GM18951 (cell line): ENCODE measurements around the gene ZNF341.

Source experiments
- POLR2A ChIP-seq: IDR thresholded peaks from 4 replicates; pipeline ENCODE4 v1.6.1; 2011; ENCODE audit warnings: mild to moderate bottlenecking; ENCODE audit not compliant: insufficient read length, insufficient read depth; ENCODE audit errors: extremely low read depth
- in situ Hi-C: fragments of 300-500 bp; cut with MboI; formaldehyde crosslinking; loops from one replicate; pipeline ENCODE4 v1.12.0; 2022; ENCODE audit warnings: low sequenced_read_pairs, mixed read lengths, inconsistent platforms; ENCODE audit not compliant: unreplicated experiment

The ZNF341 gene

DNA sequence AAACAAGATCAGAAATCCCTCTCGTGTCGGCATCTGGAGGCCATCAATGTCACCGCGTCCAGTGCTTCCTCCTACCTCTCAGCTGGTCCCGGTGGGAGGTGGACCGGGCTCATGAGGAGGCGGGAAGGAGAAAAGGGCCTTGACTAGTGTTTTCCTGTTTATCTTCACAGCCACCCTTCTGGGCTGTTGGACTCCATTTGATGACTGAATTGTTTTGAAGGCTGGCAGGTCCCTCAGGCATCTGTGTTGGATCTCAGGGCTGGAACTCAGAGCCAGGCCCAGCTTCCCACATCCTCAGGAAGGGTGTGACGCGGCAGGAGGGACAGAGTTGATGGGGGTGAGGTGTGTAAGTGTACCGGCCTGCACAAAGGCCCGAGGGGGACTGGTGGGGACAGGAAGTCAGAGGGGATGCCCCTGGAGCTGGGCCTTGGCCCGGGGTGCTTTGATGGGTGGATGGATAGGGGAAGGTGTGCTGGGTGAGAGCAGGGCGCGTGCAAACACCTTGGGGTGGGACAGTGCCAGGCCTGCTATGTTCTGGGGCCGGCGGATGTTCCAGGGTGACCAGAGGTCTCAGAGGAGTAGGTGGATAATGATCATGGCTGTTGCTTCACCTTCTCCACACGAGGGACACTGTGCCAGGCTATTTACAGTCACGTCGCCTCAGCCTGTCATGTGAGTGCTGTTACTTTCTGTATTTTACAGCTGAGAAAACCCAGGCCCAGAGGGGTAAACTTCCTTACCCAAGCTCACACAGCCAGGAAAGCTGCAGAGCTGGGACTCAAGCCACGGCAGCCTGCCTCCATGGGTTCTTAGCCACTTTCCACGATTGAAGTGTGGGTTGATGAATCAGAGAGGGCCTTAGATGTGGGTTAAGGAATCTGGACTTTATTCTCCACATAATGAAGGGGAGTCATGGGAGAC is 61.5 kb downstream of the ZNF341 start:
- TF ChIP-seq POLR2A, result no peak
- in situ Hi-C loops, result no loop called here

- in situ Hi-C loops, result no loop called here
- no peak for TF ChIP-seq POLR2A
These were observed 64.6 kb downstream of the ZNF341 start for GRCh38 chr20:33796263-33796906.

GRCh38 chr20:33796907-33797544 is 65.2 kb downstream of the ZNF341 start:
- no peak for TF ChIP-seq POLR2A
- in situ Hi-C loops, result no loop called here

DNA sequence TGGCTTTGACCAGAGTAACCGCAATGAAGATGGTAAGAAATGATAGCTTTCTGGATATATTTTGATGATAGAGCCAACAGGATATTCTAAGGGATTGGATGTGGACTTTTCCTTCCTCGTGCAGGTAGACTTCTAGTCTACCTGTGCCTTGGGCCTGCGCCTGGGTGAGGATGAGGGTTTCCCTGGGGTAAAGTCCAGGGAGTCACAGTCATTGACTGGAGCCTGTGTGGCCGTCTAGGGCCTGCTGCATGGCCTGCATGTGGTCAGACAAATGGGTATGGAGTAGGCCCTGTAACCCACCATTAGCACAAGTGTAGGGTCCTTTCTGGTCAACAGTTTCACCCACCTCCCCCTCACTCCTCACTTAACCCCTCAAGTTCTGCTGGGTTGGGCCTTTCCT is 66.6 kb downstream of the ZNF341 start:
- in situ Hi-C loops, result no loop called here
- TF ChIP-seq POLR2A, result no peak

DNA sequence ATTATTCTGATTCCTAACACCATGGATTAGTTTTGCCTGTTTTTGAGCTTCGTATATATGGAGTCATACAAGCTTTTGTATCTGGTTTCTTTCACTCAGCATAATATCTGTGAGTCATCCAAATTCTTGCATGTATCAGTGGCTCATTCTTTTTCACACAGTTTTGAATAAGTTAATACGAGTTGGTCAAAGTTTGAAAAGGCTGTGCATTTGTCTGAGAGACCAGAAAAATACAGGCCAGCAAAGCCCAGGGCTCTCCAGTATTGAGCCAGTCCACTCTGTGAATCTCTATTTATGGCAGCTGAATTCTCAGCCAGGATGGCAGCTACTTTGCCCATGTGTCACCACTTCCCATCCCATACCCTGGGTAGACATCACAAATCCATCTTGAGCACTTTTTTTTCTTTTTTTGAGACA is 72.1 kb downstream of the ZNF341 start:
- TF ChIP-seq POLR2A, result no peak
- in situ Hi-C loops, result no loop called here

- in situ Hi-C loops, result no loop called here
- TF ChIP-seq POLR2A, result no peak
These were observed 76.6 kb downstream of the ZNF341 start for GRCh38 chr20:33808388-33808787.

- no peak for TF ChIP-seq POLR2A
These were observed 78.5 kb downstream of the ZNF341 start for GRCh38 chr20:33810259-33810658.

DNA sequence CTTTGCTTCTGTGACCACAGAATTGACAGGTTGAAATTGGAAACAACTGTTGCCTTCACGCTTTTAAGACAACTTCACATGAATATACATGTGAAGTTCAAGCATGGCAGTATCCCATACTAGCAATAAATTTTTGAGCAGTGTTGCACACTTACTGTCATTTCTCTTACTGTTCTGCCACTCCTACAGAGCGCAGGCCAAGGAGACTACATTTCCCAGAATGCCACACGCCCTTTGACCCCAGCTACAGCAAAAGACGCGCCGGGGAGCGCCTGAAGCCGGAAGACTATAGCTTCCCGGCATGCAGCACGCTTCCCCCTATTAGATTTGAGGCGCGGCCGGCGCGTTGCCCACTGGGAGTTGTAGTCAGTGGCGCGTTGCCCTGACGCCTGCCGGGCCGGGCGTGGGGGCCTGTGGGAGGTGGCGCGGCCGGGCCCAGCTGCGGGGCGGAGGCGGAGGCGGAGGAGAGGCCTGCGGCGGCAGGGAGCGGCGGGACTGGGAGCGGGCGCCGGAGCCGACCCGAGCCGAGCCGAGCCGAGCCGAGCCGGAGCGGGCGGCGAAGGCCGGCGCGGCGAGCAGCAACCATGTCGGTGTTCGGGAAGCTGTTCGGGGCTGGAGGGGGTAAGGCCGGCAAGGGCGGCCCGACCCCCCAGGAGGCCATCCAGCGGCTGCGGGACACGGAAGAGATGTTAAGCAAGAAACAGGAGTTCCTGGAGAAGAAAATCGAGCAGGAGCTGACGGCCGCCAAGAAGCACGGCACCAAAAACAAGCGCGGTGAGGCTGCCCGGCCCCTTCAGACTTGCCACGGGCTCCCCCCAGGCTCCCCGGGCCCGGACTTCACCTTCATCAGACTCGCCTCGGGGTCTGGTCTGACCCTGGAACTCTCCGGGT is 79.3 kb downstream of the ZNF341 start, which contains the start of gene CHMP4B:
CHMP4B (plus strand) TSS at position 464 of the 891 bp plus-strand sequence; CDS start at position 585, 121 bp downstream.
- in situ Hi-C loops, result no loop called here

More at GRCh38 chr20:33810259-33810658, 78.5 kb downstream of the ZNF341 start:
- in situ Hi-C loops, result no loop called here

DNA sequence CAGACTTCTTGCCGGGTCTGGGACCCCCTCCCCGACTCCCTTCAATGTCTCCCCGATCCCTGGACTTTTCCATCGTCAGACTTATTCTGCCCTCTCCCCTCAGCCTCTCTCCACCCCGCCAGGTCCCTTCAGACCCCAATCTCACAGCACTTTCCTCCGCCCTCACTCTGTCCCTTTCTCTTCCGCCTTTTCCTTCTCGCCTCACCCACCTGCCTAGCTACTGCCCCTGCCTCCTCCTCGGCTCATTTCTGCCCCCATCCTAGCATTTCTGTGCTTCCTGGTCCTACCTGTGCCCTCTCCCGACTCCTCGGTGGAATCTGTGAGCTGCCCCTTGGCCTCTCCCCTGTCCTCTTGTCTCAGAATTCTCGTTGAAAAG is 80.0 kb downstream of the ZNF341 start:
- in situ Hi-C loops, result no loop called here

More for the DNA sequence above, 79.3 kb downstream of the ZNF341 start, which contains the start of gene CHMP4B:
- peak; percentile 72 for TF ChIP-seq POLR2A

GRCh38 chr20:33812152-33812849 is 80.5 kb downstream of the ZNF341 start:
- no peak for TF ChIP-seq POLR2A
- in situ Hi-C loops, result no loop called here

More for the DNA sequence above, 80.0 kb downstream of the ZNF341 start:
- no peak for TF ChIP-seq POLR2A

- in situ Hi-C loops, result no loop called here
- TF ChIP-seq POLR2A, result no peak
These were observed 81.2 kb downstream of the ZNF341 start for GRCh38 chr20:33812908-33813462.
